ENCODE results near the gene CKM. TPM values are rescaled to one million over a fixed set of nuclear protein-coding genes. Genes with fewer than 3 reads are reported as not detected.

Gene CKM
- total RNA-seq, 1 experiment from 2014 or later: not detected

DNA sequence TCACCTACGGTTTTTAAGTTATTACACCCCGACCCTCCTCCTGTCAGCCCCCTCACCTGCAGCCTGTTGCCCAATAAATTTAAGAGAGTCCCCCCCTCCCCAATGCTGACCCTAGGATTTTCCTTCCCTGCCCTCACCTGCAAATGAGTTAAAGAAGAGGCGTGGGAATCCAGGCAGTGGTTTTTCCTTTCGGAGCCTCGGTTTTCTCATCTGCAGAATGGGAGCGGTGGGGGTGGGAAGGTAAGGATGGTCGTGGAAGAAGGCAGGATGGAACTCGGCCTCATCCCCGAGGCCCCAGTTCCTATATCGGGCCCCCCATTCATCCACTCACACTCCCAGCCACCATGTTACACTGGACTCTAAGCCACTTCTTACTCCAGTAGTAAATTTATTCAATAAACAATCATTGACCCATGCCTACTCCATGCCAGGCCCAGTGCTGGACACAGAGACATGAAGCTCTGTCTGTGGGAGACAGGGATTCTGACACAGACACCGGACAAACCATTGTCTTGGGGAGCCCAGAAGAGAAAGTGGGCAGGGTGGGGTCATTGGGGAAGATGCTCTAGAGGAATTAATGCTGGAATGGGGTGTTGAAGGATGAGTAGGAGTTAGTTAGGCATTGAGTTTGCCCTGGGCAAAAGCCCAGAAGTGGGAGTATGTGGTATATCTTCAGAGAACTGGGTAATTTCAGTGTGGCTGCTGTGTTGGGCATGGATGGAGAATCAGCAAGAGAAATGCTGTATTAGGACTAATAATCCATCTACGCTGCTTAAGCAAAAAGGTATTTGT lies 19.2 kb downstream of the CKM start:
- H3K36me3 ChIP-seq: peaks cover 12% of the 10 kb centered on the region; the same call in 1 of the 2 replicates
- no peaks in the 10 kb centered on the region for H3K9me3 ChIP-seq (replicated peaks)
- H3K4me3 ChIP-seq: no peak overlapping the region
- no peak overlapping the region for H3K27ac ChIP-seq
- no peaks in the 10 kb centered on the region for H3K4me1 ChIP-seq (replicated peaks)
- no peaks in the 10 kb centered on the region for H3K27me3 ChIP-seq (replicated peaks)
- DNase-seq (ENCODE audit: low read depth in 1 of 2, low spot score in 2 of 2): no peak

DNA sequence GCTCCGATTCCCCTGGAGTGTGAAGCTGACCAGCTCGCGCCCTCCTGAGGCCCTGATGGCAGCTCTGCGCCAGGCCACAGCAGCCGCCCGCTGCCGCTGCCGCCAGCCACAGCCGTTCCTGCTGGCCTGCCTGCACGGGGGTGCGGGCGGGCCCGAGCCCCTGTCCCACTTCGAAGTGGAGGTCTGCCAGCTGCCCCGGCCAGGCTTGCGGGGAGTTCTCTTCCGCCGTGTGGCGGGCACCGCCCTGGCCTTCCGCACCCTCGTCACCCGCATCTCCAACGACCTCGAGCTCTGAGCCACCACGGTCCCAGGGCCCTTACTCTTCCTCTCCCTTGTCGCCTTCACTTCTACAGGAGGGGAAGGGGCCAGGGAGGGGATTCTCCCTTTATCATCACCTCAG lies 20.3 kb downstream of the CKM start:
- H3K27ac ChIP-seq: no peak overlapping the region
- H3K36me3 ChIP-seq: peaks cover 12% of the 10 kb centered on the region; the same call in 1 of the 2 replicates
- no peaks in the 10 kb centered on the region for H3K9me3 ChIP-seq (replicated peaks)
- no peak for DNase-seq (ENCODE audit: low read depth in 1 of 2, low spot score in 2 of 2)
- no peaks in the 10 kb centered on the region for H3K4me1 ChIP-seq (replicated peaks)
- H3K4me3 ChIP-seq: no peak overlapping the region
- H3K27me3 ChIP-seq (replicated peaks): no peaks in the 10 kb centered on the region

DNA sequence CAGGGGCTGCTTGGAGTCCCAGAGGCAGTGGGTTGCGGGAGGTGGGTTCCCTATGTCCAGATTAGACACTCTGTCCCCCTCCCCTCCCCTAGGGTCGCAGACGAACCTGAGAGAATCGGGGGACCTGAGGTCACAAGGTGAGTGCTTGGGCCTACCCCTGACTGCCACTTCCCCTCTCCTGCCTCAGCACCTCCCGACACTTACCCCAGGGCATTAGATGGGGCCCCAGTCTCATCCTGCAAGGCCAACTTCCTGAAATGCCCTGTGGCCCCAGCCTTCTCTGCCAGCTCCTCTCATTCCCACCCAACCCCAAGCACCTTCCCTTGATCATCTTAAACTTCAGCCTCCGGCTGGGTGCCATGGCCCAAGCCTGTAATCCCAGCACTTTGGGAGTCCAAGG lies 23.0 kb downstream of the CKM start:
- DNase-seq (ENCODE audit: low read depth in 1 of 2, low spot score in 2 of 2): no peak
- Histone ChIP-seq H3K4me1 (replicated peaks) (no peaks in the 10 kb centered on the region), H3K27ac (no peak overlapping the region), H3K27me3 (replicated peaks) (no peaks in the 10 kb centered on the region), H3K9me3 (replicated peaks) (no peaks in the 10 kb centered on the region), H3K4me3 (no peak overlapping the region), H3K36me3 (peaks cover 27% of the 10 kb centered on the region)

DNA sequence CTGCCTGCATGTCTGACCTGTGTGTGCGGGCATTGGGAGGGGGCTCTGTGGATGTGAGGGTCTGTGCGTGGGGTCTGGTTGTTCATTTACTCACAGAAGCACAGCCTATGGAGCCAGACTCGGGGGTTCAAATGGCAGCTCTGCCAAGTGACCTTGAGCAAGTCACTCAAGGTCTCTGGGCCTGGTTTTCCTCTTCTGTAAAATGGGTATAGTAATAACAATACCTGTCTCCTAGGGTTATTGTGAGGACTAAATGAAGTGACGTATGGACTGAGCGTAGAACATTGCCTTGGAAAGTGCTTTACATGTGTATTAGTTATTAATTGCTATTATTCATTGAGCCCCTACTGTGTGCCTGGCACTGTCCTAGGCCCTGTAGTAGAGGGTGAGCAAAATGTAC lies 24.4 kb downstream of the CKM start:
- no peak for DNase-seq (ENCODE audit: low read depth in 1 of 2, low spot score in 2 of 2)
- H3K27me3 ChIP-seq (replicated peaks): no peaks in the 10 kb centered on the region
- no peaks in the 10 kb centered on the region for H3K9me3 ChIP-seq (replicated peaks)
- no peak overlapping the region for H3K27ac ChIP-seq
- peaks cover 34% of the 10 kb centered on the region for H3K36me3 ChIP-seq
- no peaks in the 10 kb centered on the region for H3K4me1 ChIP-seq (replicated peaks)
- H3K4me3 ChIP-seq: no peak overlapping the region

DNA sequence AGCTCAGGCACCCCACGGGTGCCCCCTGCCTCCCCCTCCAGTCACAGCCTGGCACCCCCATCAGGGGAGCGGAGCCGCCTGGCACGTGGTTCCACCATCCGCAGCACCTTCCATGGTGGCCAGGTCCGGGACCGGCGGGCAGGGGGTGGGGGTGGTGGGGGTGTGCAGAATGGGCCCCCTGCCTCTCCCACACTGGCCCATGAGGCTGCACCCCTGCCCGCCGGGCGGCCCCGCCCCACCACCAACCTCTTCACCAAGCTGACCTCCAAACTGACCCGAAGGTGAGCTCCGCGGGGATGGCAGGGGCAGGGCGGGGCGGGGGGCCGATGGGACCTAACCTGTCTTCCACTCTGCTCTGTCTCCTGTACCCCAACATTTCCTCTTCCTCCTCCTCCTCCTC lies 25.0 kb downstream of the CKM start:
- peaks cover 35% of the 10 kb centered on the region for H3K36me3 ChIP-seq

DNA sequence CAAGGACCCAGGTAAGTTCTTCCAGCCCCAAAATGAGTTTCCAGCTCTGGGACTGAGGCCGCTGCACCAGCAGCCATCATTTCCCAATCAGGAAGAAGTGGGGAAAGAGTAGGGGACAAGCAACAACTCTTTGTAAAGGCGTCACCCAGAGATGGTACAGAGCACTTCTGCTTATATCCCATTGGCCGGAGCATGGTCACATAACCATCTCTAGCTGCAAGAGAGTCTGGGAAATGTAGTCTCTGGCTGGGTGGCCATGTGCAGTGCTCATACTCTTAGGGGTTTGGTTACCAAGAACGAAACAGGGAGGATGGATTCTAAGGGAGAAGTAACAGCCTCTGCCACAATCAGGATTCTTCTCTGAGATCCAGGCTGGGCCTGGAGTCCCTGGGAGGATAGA lies 26.3 kb downstream of the CKM start:
- Histone ChIP-seq H3K4me1 (replicated peaks) (no peaks in the 10 kb centered on the region), H3K9me3 (replicated peaks) (no peaks in the 10 kb centered on the region), H3K27ac (no peak overlapping the region), H3K4me3 (no peak overlapping the region), H3K27me3 (replicated peaks) (no peaks in the 10 kb centered on the region), H3K36me3 (peaks cover 41% of the 10 kb centered on the region)
- no peak for DNase-seq (ENCODE audit: low read depth in 1 of 2, low spot score in 2 of 2)

More for the DNA sequence above, 25.0 kb downstream of the CKM start:
- Histone ChIP-seq H3K27ac (no peak overlapping the region), H3K9me3 (replicated peaks) (no peaks in the 10 kb centered on the region), H3K4me1 (replicated peaks) (no peaks in the 10 kb centered on the region), H3K27me3 (replicated peaks) (no peaks in the 10 kb centered on the region), H3K4me3 (no peak overlapping the region)
- DNase-seq (ENCODE audit: low read depth in 1 of 2, low spot score in 2 of 2): no peak

DNA sequence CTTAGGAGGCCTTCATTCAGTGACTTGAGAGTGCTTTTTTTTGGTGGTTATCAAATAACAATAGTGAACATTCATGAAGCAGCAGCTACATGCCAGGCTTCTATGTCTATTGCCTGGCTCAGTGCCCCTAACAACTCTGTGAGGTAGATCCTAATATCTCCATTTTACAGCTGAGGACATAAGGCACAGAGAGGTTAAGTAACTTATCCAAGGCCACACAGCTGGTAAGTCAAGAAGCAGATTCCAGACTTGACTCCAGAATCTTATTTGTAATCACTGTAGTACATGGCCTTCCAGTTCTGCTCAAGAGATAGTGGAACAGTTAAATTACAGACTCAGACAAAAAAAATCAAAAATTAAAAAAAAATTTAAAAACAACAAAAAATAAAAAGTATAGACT lies 26.8 kb downstream of the CKM start:
- no peak overlapping the region for H3K27ac ChIP-seq
- no peaks in the 10 kb centered on the region for H3K4me1 ChIP-seq (replicated peaks)
- H3K27me3 ChIP-seq (replicated peaks): no peaks in the 10 kb centered on the region
- DNase-seq (ENCODE audit: low read depth in 1 of 2, low spot score in 2 of 2): no peak
- H3K4me3 ChIP-seq: no peak overlapping the region
- H3K9me3 ChIP-seq (replicated peaks): no peaks in the 10 kb centered on the region
- H3K36me3 ChIP-seq: peaks cover 46% of the 10 kb centered on the region

DNA sequence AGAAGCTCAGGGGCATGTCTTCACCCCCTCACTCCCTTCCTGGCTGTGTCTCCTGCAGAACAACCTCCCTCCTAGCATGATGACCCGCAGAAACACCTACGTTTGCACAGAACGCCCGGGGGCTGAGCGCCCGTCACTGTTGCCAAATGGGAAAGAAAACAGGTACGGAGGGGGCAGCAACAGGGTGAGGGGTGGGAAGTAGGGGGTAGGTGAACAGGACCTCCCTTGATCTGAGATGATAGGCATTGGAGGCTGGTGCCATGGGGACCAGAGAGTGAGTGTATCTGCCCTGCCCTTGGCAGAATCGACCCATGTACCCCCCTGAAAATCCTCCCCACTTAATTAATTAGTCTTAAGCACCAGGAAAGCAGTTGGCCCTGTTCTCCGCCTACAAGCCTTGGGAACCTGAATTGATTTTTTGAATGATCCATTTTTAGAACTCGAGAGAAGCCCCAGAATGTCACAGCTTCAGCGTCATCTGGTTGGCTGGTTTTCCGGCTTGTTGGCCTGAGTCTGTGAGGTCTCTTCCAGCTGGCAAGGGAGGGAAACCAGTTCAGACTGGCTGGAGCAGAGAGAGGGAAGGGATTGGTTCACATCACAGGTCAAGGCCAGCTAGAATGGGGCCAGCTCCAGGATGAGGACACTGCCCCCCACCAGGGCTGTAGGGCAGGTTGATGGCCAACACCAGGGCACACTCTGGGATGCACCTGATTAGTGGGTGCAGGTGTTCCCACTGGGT lies 28.2 kb downstream of the CKM start:
- DNase-seq (ENCODE audit: low read depth in 1 of 2, low spot score in 2 of 2): no peak
- no peaks in the 10 kb centered on the region for H3K27me3 ChIP-seq (replicated peaks)
- H3K27ac ChIP-seq: no peak overlapping the region
- no peaks in the 10 kb centered on the region for H3K4me1 ChIP-seq (replicated peaks)
- no peaks in the 10 kb centered on the region for H3K9me3 ChIP-seq (replicated peaks)
- H3K36me3 ChIP-seq: peaks cover 48% of the 10 kb centered on the region
- H3K4me3 ChIP-seq: no peak overlapping the region

DNA sequence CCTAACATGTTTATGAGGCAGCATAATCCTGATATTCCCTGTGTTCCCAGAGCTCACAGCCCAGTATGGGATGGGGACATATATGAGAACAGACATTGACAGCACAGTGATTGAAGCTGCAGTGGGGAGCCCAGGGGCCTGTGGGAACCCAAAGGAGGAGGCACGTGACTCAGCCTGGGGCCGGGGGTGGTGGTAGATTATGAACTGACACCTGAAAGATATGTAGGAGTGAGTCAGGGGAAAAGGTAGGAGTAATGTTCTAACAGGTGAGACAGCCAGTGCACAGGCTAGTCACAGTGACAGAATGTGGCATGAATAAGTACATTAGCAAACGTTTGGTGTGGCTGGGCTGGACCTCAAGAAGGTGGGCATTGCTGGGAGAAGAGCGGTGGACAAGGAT lies 29.0 kb downstream of the CKM start:
- no peak for DNase-seq (ENCODE audit: low read depth in 1 of 2, low spot score in 2 of 2)
- H3K36me3 ChIP-seq: peaks cover 47% of the 10 kb centered on the region
- H3K9me3 ChIP-seq (replicated peaks): no peaks in the 10 kb centered on the region
- H3K4me1 ChIP-seq (replicated peaks): no peaks in the 10 kb centered on the region
- H3K27ac ChIP-seq: no peak overlapping the region
- H3K4me3 ChIP-seq: no peak overlapping the region
- no peaks in the 10 kb centered on the region for H3K27me3 ChIP-seq (replicated peaks)

DNA sequence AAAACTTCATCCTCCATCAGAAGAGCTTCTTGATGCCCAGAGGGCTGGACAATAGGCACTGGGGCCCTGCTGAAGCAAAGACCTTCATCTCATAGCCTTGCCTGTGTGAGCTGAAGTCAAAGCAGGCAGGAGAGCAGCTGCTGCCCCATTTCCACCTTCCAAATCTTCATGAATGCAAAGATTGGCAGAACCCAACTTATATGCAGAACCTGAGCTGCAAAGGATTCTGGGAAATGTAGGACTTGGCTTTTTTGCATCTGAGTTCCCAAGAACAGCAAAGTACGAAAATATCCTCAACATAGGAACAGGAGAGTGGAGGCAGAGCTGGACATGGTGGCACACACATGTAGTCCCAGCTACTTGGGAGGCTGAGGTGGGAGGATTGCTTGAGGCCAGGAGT lies 30.8 kb downstream of the CKM start:
- Histone ChIP-seq H3K4me3 (no peak overlapping the region), H3K27ac (no peak overlapping the region)

DNA sequence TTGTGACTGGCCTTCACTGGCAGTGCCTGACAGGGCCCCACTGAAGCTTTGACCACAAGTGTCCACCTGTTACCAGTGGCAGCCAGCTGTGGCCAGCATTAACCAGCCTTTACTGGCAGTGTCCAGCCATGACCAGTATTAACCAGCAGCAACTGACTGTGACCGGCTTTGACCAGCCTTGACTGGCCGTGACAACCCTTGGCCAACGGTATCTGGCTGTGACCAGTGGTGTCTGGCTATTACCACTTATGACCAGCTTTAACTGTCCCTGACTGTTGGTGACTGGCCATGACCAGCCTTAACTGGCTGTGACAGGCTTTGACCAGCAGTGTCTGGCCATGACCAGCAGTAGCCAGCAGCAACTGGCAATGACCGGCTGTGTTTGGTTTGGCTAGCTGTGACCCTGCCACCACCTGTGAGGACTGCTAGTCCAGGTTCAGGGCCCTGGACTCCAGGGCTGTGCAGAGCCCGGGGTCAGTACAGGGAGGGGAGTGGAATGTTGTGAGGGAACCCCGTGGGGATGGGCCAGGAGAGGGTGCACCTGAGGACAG lies 32.2 kb downstream of the CKM start:
- no peaks in the 10 kb centered on the region for H3K9me3 ChIP-seq (replicated peaks)
- H3K27ac ChIP-seq: no peak overlapping the region
- no peak overlapping the region for H3K4me3 ChIP-seq
- no peaks in the 10 kb centered on the region for H3K4me1 ChIP-seq (replicated peaks)
- H3K36me3 ChIP-seq: peaks cover 47% of the 10 kb centered on the region
- no peaks in the 10 kb centered on the region for H3K27me3 ChIP-seq (replicated peaks)
- no peak for DNase-seq (ENCODE audit: low read depth in 1 of 2, low spot score in 2 of 2)

More for the DNA sequence above, 30.8 kb downstream of the CKM start:
- Histone ChIP-seq H3K27me3 (replicated peaks) (no peaks in the 10 kb centered on the region), H3K9me3 (replicated peaks) (no peaks in the 10 kb centered on the region), H3K36me3 (peaks cover 56% of the 10 kb centered on the region), H3K4me1 (replicated peaks) (no peaks in the 10 kb centered on the region)
- no peak for DNase-seq (ENCODE audit: low read depth in 1 of 2, low spot score in 2 of 2)

DNA sequence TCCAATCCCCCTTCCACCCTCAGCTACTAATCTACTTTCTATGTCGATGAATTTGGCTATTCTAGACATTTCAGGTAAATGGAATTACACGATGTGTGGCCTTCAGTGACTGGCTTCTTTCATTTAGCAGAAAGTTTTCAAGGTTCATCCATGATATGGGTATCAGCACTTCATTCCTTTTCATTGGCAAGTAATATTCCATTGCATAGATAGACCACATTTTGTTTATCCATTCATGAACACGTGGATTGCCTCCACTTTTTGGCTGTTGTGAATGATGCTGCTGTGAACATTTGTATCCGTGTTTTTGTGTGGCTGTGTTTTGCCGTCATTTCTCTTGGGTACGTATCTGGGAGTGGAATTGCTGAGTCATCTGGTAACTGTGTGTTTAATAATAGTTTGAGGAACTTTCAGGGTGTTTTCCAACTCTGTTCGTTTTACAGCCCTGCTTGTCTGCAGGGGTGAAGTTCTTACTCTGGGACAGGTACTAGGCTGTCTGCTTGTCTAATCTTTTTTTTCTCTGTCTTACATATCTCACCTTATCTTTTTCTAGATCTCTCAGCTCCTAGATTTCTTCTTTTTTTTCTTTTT lies 39.1 kb downstream of the CKM start:
- H3K36me3 ChIP-seq: peaks cover 45% of the 10 kb centered on the region
- H3K9me3 ChIP-seq (replicated peaks): no peaks in the 10 kb centered on the region
- DNase-seq (ENCODE audit: low read depth in 1 of 2, low spot score in 2 of 2): no peak
- H3K27ac ChIP-seq: no peak overlapping the region
- H3K4me3 ChIP-seq: no peak overlapping the region
- no peaks in the 10 kb centered on the region for H3K4me1 ChIP-seq (replicated peaks)
- no peaks in the 10 kb centered on the region for H3K27me3 ChIP-seq (replicated peaks)

DNA sequence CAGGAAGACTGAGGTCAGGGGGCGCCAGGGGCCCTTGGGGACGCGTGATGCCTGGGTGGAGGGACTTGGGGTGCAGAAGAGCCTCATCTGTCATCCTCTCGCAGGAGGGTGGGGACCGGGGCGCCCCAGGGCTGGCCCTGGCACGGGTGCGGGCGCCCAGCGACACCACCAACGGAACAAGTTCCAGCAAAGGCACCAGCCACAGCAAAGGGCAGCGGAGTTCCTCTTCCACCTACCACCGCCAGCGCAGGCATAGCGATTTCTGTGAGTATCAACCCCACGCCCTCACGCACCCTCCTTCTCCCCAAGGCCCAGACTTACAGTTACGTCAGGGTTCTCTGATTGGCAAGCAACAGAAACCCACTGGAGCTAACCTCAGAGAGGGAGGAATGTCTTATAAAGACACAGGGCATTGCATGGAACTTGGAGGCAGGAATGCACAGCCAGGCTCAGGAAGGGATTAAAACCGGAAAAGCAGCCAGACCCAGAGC lies 42.2 kb downstream of the CKM start:
- H3K9me3 ChIP-seq (replicated peaks): no peaks in the 10 kb centered on the region
- no peaks in the 10 kb centered on the region for H3K4me1 ChIP-seq (replicated peaks)
- no peak for DNase-seq (ENCODE audit: low read depth in 1 of 2, low spot score in 2 of 2)
- H3K27me3 ChIP-seq (replicated peaks): no peaks in the 10 kb centered on the region
- H3K4me3 ChIP-seq: no peak overlapping the region
- H3K27ac ChIP-seq: no peak overlapping the region
- H3K36me3 ChIP-seq: peaks cover 59% of the 10 kb centered on the region

All from SJSA1 (cell line).